OCI-LY1 (cell line): ENCODE measurements around the gene ZNF747.

Experiments
- H2AFZ ChIP-seq: fragments of 200-600 bp; sonication (generic), shearing (Covaris generic); 2 replicates; pipeline ENCODE4 v1.6.0; 2014; ENCODE audit warnings: antibody characterized with exemption, mild to moderate bottlenecking, low read length
- H3F3A ChIP-seq: fragments of 200-600 bp; sonication (generic), shearing (Covaris generic); 2 replicates; pipeline ENCODE4 v1.6.0; 2014; ENCODE audit warnings: mild to moderate bottlenecking, antibody characterized with exemption, low read length, moderate library complexity; ENCODE audit not compliant: insufficient read depth
- H3K27ac ChIP-seq: fragments of 200-600 bp; sonication (generic); 2 replicates; pipeline ENCODE4 v1.5.1; 2014; ENCODE audit warnings: low read length, mixed run types, mild to moderate bottlenecking, low read depth; ENCODE audit not compliant: poor library complexity, severe bottlenecking
- H3K27me3 ChIP-seq: fragments of 200-600 bp; sonication (generic); 2 replicates; pipeline ENCODE4 v1.6.0; 2014; ENCODE audit warnings: antibody characterized with exemption, mild to moderate bottlenecking, low read length, moderate library complexity; ENCODE audit not compliant: insufficient read depth
- H3K36me3 ChIP-seq: fragments of 200-600 bp; sonication (generic); 2 replicates; pipeline ENCODE4 v1.6.1; 2014; ENCODE audit warnings: mild to moderate bottlenecking, antibody characterized with exemption, low read length, moderate library complexity, mixed read lengths; ENCODE audit not compliant: insufficient read depth
- H3K4me1 ChIP-seq: fragments of 200-600 bp; sonication (generic); 2 replicates; pipeline ENCODE4 v1.5.1; 2014; ENCODE audit warnings: mild to moderate bottlenecking, low read length, moderate library complexity; ENCODE audit not compliant: insufficient read depth, severe bottlenecking
- H3K4me2 ChIP-seq: fragments of 200-600 bp; sonication (generic), shearing (Covaris generic); 2 replicates; pipeline ENCODE4 v1.6.1; 2014; ENCODE audit warnings: low read length
- H3K4me3 ChIP-seq: fragments of 200-600 bp; sonication (generic); 2 replicates; pipeline ENCODE4 v1.5.1; 2014; ENCODE audit warnings: low read length, low read depth, mild to moderate bottlenecking, mixed read lengths; ENCODE audit not compliant: poor library complexity, severe bottlenecking
- H3K79me2 ChIP-seq: fragments of 200-600 bp; shearing (Covaris generic); 2 replicates; pipeline ENCODE4 v1.6.1; 2016; ENCODE audit warnings: mixed run types, low read length, mixed read lengths; ENCODE audit not compliant: insufficient read depth
- H3K9ac ChIP-seq: fragments of 200-600 bp; sonication (generic), shearing (Covaris generic); 2 replicates; pipeline ENCODE4 v1.6.1; 2014; ENCODE audit warnings: mild to moderate bottlenecking, low read length, mixed read lengths
- H3K9me2 ChIP-seq: fragments of 200-600 bp; sonication (generic), shearing (Covaris generic); 2 replicates; pipeline ENCODE4 v1.6.1; 2014; ENCODE audit warnings: low read depth, mild to moderate bottlenecking, low read length, mixed read lengths
- H3K9me3 ChIP-seq: fragments of 200-600 bp; shearing (Covaris generic); 2 replicates; pipeline ENCODE4 v1.6.1; 2014; ENCODE audit warnings: low read length, mixed read lengths
- H4K20me1 ChIP-seq: fragments of 200-600 bp; sonication (generic), shearing (Covaris generic); 2 replicates; pipeline ENCODE4 v1.6.0; 2016; ENCODE audit warnings: mild to moderate bottlenecking, low read length; ENCODE audit not compliant: insufficient read depth
- EZH2 ChIP-seq: fragments of 200-600 bp; sonication (generic), shearing (Covaris generic); IDR thresholded peaks from 2 replicates; pipeline ENCODE4 v1.8.0; 2017; ENCODE audit warnings: borderline replicate concordance, mixed run types, mild to moderate bottlenecking, antibody characterized with exemption, low read length, moderate library complexity, mixed read lengths
- TF ChIP-seq, protein P1 (sequence below): fragments of 200-600 bp; sonication (generic), shearing (Covaris generic); IDR thresholded peaks from 2 replicates; pipeline ENCODE4 v1.5.1; 2017; ENCODE audit warnings: mild to moderate bottlenecking, antibody characterized with exemption, low read length, moderate library complexity, mixed read lengths

ZNF747 gene

DNA sequence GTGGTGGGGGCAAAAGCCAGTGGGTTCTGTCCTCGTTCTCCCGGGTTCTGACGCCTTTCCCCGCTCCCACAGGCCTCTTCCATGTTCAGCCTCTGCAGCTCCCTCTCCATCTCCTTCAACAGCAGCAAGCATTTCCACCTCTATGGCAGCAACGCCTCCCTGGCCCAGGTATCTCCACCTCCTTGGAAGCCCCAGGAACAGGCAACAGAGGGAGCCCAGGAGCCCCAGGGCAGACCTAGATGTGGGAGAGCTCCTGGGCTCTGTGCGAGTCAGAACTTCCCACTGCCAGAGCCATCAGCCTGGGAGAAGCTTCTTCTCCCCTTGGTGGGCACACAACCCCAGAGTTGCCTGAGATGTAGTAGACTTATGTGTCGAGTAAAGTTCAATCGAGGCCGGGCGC is 16.1 kb downstream of the ZNF747 start:
- Histone ChIP-seq H3F3A (peaks cover 6% of the 10 kb centered on the region; the same call in 1 of the 2 replicates), H3K36me3 (peaks cover 78% of the 10 kb centered on the region), H3K27ac (no peak overlapping the region), H2AFZ (no peak overlapping the region), H3K9me2 (no peaks in the 10 kb centered on the region), H4K20me1 (no peaks in the 10 kb centered on the region), H3K4me3 (no peak overlapping the region), H3K9me3 (no peaks in the 10 kb centered on the region), H3K4me1 (peaks cover 3% of the 10 kb centered on the region), H3K9ac (no peak overlapping the region), H3K27me3 (no peaks in the 10 kb centered on the region), H3K79me2 (no peaks in the 10 kb centered on the region), H3K4me2 (no peak overlapping the region)
- no peak for TF ChIP-seq EZH2
- TF ChIP-seq, protein P1, sequence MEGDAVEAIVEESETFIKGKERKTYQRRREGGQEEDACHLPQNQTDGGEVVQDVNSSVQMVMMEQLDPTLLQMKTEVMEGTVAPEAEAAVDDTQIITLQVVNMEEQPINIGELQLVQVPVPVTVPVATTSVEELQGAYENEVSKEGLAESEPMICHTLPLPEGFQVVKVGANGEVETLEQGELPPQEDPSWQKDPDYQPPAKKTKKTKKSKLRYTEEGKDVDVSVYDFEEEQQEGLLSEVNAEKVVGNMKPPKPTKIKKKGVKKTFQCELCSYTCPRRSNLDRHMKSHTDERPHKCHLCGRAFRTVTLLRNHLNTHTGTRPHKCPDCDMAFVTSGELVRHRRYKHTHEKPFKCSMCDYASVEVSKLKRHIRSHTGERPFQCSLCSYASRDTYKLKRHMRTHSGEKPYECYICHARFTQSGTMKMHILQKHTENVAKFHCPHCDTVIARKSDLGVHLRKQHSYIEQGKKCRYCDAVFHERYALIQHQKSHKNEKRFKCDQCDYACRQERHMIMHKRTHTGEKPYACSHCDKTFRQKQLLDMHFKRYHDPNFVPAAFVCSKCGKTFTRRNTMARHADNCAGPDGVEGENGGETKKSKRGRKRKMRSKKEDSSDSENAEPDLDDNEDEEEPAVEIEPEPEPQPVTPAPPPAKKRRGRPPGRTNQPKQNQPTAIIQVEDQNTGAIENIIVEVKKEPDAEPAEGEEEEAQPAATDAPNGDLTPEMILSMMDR: no peak

DNA sequence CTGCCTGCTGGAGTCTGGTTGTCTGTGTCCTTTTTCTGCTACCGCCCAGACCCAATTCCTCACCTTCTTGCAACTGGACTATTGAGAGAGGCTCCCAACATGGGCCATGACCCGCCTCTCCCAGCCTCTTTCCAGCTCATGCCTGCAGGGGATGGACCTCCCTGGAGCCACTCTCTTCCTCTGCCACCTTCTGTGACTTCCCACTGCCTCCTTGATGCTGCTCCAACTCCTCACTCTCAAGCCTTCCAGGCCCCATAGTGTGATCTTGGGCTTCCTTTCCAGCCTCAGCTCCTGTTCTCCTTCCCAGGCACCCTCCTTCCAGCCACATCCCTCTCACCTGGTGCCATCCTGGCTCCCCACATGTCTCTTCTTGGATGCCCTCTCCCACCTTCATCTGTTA is 19.4 kb downstream of the ZNF747 start:
- TF ChIP-seq, protein P1: no peak
- no peak for TF ChIP-seq EZH2
- no peaks in the 10 kb centered on the region for H3K9me2 ChIP-seq
- no peak overlapping the region for H3K27ac ChIP-seq
- no peak overlapping the region for H2AFZ ChIP-seq
- peaks cover 95% of the 10 kb centered on the region for H3K36me3 ChIP-seq
- H4K20me1 ChIP-seq: no peaks in the 10 kb centered on the region
- H3K9ac ChIP-seq: no peak overlapping the region
- no peak overlapping the region for H3K4me2 ChIP-seq
- no peak overlapping the region for H3K4me3 ChIP-seq
- no peaks in the 10 kb centered on the region for H3F3A ChIP-seq
- H3K79me2 ChIP-seq: no peaks in the 10 kb centered on the region
- no peaks in the 10 kb centered on the region for H3K27me3 ChIP-seq
- H3K4me1 ChIP-seq: no peaks in the 10 kb centered on the region
- no peaks in the 10 kb centered on the region for H3K9me3 ChIP-seq

DNA sequence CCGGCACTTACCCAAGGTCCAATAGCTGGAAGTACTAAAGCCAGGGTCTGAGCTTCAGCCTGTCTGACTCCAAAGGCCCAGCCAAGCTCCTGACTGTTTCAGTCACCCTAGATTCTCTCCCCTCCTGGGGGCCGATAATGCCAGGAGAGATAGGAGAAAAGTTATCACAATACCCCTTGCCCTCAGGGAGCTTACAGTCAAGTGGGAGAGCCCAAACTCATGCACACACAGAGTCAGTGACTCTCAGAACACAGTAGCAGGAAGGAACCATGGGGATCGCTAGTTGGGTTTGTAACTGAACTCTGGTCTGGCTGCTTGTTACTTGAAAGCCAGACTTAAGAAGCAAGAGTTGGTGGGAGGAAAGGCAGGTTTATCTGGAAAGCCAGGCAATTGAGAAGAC is 23.1 kb downstream of the ZNF747 start:
- Histone ChIP-seq H3K27ac (no peak overlapping the region), H3K27me3 (no peaks in the 10 kb centered on the region), H3K9me2 (no peaks in the 10 kb centered on the region), H4K20me1 (no peaks in the 10 kb centered on the region), H3K79me2 (no peaks in the 10 kb centered on the region), H3K4me1 (no peaks in the 10 kb centered on the region), H3K9me3 (no peaks in the 10 kb centered on the region), H3K9ac (no peak overlapping the region), H3K4me3 (no peak overlapping the region), H2AFZ (no peak overlapping the region), H3F3A (no peaks in the 10 kb centered on the region), H3K36me3 (peaks cover 88% of the 10 kb centered on the region), H3K4me2 (no peak overlapping the region)
- TF ChIP-seq, protein P1: no peak
- TF ChIP-seq EZH2: no peak
